Measurements from ENCODE around the gene FAM149B1.

DNA sequence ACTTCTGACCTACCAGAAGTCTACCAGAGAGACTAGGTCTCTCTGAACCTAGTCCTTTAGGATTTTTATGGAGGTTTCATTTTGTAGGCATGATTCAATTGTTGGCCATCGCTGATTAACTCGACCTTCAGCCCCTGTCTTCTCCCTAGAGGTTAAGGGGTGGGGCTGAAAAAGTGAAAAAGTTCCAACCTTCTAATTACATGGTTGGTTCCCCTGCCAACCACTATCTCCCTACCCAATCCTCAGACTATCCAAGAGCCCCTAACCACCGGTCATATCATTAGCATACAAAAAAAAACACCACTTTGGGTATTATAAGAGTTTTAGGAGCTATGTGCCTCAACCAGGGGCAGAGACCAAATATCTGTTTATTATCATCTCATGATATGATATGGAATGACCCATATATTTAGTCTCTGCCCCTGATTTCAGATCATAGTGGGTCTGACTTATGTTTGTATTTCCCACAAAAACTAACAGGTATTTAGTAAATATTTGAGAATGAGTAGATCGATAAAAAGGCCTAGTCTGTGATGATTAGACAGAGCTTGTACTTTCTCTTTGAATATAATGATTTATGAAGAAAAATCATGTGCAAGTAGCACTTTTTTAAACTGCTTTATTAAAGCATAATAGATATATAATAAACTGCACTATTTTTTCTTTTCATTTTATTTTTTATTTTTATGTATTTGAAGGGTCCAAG, 43.3 kb downstream of the FAM149B1 start:
- TF ChIP-seq CTCF (IDR thresholded peaks at IDR 0.05 in 8 of 11, conservative IDR thresholded peaks at IDR 0.05 in 3 of 11) (no peak), POLR2A (IDR thresholded peaks at IDR 0.05) (no peak), POLR2AphosphoS5 (IDR thresholded peaks at IDR 0.05) (no peak)

Data from spleen (tissue), 7 donors.